PC-9 (cell line): ENCODE measurements around the gene TNFSF4. TPM values are rescaled to one million over a fixed set of nuclear protein-coding genes. Genes with fewer than 3 reads are reported as not detected.

ENCODE experiments used
- BruUV-seq: library from RNA; stranded (reverse); fragments of 400-500 nt; replicated peaks from 2 replicates; lab custom pipeline; 2021; lab: Mats Ljungman, UMichigan
- CTCF ChIA-PET: fragments of 300-600 bp; sonication (Branson Sonifier 250); formaldehyde crosslinking; loops from one replicate; lab custom pipeline; 2022; ENCODE audit warnings: antibody characterized with exemption; lab: Charles Lee
- POLR2A ChIA-PET: fragments of 300-600 bp; sonication (Branson Sonifier 250); formaldehyde crosslinking; loops from one replicate; lab custom pipeline; 2022; ENCODE audit warnings: antibody characterized with exemption; ENCODE audit not compliant: unreplicated experiment; lab: Charles Lee
- DNase-seq, 2 experiments: peaks; one replicate each; pipeline versions ENCODE4 v3.0.0 to v3.0.0-alpha.2; 2015 to 2022; ENCODE audit warnings: mixed read lengths in 1 of 2
- H2AFZ ChIP-seq: fragments of 200-600 bp; sonication (generic); 2 replicates; pipeline ENCODE4 v1.8.1; 2017; ENCODE audit warnings: antibody characterized with exemption
- H3F3A ChIP-seq: fragments of 200-600 bp; sonication (generic); 2 replicates; pipeline ENCODE4 v1.8.1; 2017; ENCODE audit warnings: antibody characterized with exemption, mild to moderate bottlenecking, low read depth; ENCODE audit not compliant: insufficient read depth
- H3K27ac ChIP-seq: fragments of 200-600 bp; sonication (generic); 2 replicates; pipeline ENCODE4 v1.6.1; 2016; ENCODE audit warnings: mixed run types
- H3K27me3 ChIP-seq: fragments of 200-600 bp; sonication (generic); 2 replicates; pipeline ENCODE4 v1.6.1; 2016; ENCODE audit warnings: low read depth, mixed run types; ENCODE audit not compliant: insufficient read depth
- H3K36me3 ChIP-seq: fragments of 200-600 bp; sonication (generic); 2 replicates; pipeline ENCODE4 v1.6.1; 2016; ENCODE audit warnings: low read depth, mixed run types
- H3K4me1 ChIP-seq: fragments of 200-600 bp; sonication (generic); replicated peaks from 2 replicates; pipeline ENCODE4 v1.6.1; 2016; ENCODE audit warnings: mixed run types; ENCODE audit not compliant: insufficient read depth
- H3K4me2 ChIP-seq: fragments of 200-600 bp; sonication (generic); 2 replicates; pipeline ENCODE4 v1.6.1; 2017; ENCODE audit warnings: mixed run types
- H3K4me3 ChIP-seq: fragments of 200-600 bp; sonication (generic); 2 replicates; pipeline ENCODE4 v1.6.1; 2016; ENCODE audit warnings: mixed run types
- H3K79me2 ChIP-seq: fragments of 200-600 bp; sonication (generic); 2 replicates; pipeline ENCODE4 v1.6.1; 2017; ENCODE audit warnings: low read depth, mixed run types
- H3K9me2 ChIP-seq: fragments of 200-600 bp; sonication (generic); 2 replicates; pipeline ENCODE4 v1.8.1; 2017; ENCODE audit warnings: mild to moderate bottlenecking; ENCODE audit not compliant: insufficient read depth
- H3K9me3 ChIP-seq: fragments of 200-600 bp; sonication (generic); 2 replicates; pipeline ENCODE4 v1.8.1; 2016; ENCODE audit warnings: low read depth; ENCODE audit not compliant: insufficient read depth
- H4K20me1 ChIP-seq: fragments of 200-600 bp; sonication (generic); 2 replicates; pipeline ENCODE4 v1.8.1; 2017; ENCODE audit not compliant: insufficient read depth
- CTCF ChIP-seq: fragments of 200-600 bp; sonication (generic); conservative IDR thresholded peaks from 2 replicates; pipeline ENCODE4 v1.6.1; 2017; ENCODE audit warnings: mixed run types, antibody characterized with exemption, mild to moderate bottlenecking, moderate library complexity
- EZH2 ChIP-seq: fragments of 200-600 bp; sonication (generic); IDR thresholded peaks from 2 replicates; pipeline ENCODE4 v1.8.0; 2017; ENCODE audit warnings: antibody characterized with exemption, low read depth
- intact Hi-C: fragments of 100-400 bp; cut with micrococcal nuclease; formaldehyde crosslinking; loops from one replicate; pipeline ENCODE4 v1.10.0; 2022; ENCODE audit not compliant: unreplicated experiment
- total RNA-seq: library from RNA; stranded (reverse); gene quantifications from 2 replicates; pipeline ENCODE4 v1.2.3, GENCODE V29; 2021

Gene TNFSF4
- total RNA-seq, 1 experiment from 2014 or later, result 1.5 TPM

DNA sequence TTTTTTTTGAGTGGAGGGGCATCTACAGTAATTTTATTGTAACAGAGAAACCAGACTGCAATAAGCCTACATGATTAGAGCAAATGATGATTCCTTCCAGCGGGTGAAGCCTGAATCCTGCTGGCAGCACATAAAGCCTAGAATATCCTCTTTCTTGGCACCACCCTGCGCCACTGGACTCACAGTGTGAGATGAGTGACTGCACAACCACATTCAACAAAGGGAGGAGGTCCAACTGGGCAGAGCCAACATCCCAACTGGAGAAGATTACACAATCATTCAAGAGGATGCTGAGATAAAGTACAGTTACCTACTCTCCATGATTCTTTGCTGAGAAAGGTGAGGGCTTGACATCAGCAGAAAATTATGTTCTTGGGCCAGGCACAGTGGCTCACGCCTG lies 67.4 kb downstream of the TNFSF4 start:
- Histone ChIP-seq H4K20me1 (no peaks in the 10 kb centered on the region), H3K4me1 (no peaks in the 10 kb centered on the region), H3K27ac (no peak overlapping the region), H3K4me2 (no peak overlapping the region), H3F3A (no peaks in the 10 kb centered on the region), H2AFZ (no peak overlapping the region), H3K27me3 (no peaks in the 10 kb centered on the region), H3K4me3 (no peak overlapping the region), H3K79me2 (no peaks in the 10 kb centered on the region), H3K9me3 (0 out of 2 replicates have a peak, but pooled peaks cover under 1% of the 10 kb centered on the region), H3K36me3 (no peaks in the 10 kb centered on the region), H3K9me2 (no peaks in the 10 kb centered on the region)
- intact Hi-C loops, result no loop called here
- no TSS peak for BruUV-seq
- ChIA-PET POLR2A (no interaction called here), CTCF (no interaction called here)
- no peak for TF ChIP-seq CTCF
- DNase-seq, result no peak

DNA sequence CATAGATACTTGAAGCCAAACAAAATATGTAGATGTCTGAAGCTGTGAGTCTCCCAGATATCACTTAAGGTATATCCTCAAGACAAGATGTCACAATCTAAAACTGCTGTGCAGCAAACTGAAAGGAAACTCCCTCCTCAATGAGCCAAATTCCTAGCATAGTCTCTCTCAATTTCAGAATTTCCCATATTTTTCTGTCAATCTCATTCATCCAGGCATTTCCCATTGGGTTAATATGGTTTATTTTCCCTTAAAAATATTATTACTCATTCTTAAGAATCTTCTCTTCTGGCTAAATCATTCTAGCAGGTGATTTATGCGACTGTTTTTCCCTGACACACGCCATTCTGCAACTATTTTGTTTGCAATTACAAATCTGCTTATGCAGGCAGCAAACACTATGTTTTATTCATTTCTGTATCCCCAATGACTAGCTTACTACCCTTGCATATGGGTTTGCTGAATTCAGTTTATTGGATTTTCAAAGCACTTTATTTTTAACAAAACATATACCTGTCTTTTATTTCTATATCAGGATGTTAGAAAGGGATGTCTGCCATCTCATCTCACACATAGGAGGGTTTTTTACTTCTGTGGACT lies 69.9 kb downstream of the TNFSF4 start:
- Histone ChIP-seq H3K4me2 (no peak overlapping the region), H3K9me2 (no peaks in the 10 kb centered on the region), H3F3A (no peaks in the 10 kb centered on the region), H3K4me1 (no peaks in the 10 kb centered on the region), H3K4me3 (no peak overlapping the region), H3K27me3 (no peaks in the 10 kb centered on the region), H3K9me3 (no peaks in the 10 kb centered on the region), H3K36me3 (no peaks in the 10 kb centered on the region), H4K20me1 (no peaks in the 10 kb centered on the region), H2AFZ (no peak overlapping the region), H3K79me2 (no peaks in the 10 kb centered on the region), H3K27ac (no peak overlapping the region)
- no TSS peak for BruUV-seq
- POLR2A ChIA-PET, result no interaction called here
- DNase-seq, result no peak
- no peak for TF ChIP-seq EZH2
- TF ChIP-seq CTCF, result no peak
- CTCF ChIA-PET, result no interaction called here
- intact Hi-C loops, result no loop called here

- no peaks in the 10 kb centered on the region for H3F3A ChIP-seq
- ChIA-PET POLR2A (no interaction called here), CTCF (no interaction called here)
- no peak overlapping the region for H3K4me3 ChIP-seq
- no peaks in the 10 kb centered on the region for H3K36me3 ChIP-seq
- H3K27ac ChIP-seq, result no peak overlapping the region
- H3K9me3 ChIP-seq, result no peaks in the 10 kb centered on the region
- DNase-seq, result no peak
- no TSS peak for BruUV-seq
- no peaks in the 10 kb centered on the region for H3K9me2 ChIP-seq
- H3K79me2 ChIP-seq, result no peaks in the 10 kb centered on the region
- no peaks in the 10 kb centered on the region for H3K4me1 ChIP-seq
- H3K4me2 ChIP-seq, result no peak overlapping the region
- intact Hi-C loops, result no loop called here
- H4K20me1 ChIP-seq, result no peaks in the 10 kb centered on the region
- H2AFZ ChIP-seq, result no peak overlapping the region
- TF ChIP-seq EZH2, result no peak
- no peak for TF ChIP-seq CTCF
- no peaks in the 10 kb centered on the region for H3K27me3 ChIP-seq
These were observed 72.3 kb downstream of the TNFSF4 start for GRCh38 chr1:173134800-173135199.
